Kidney epithelial cell (primary cell): Measurements from ENCODE around the gene PCBP3. TPM values are rescaled to one million over a fixed set of nuclear protein-coding genes. Genes with fewer than 3 reads are reported as not detected.

Source experiments
- DNase-seq: peaks from one replicate; pipeline ENCODE4 v3.0.0-alpha.2; 2010; ENCODE audit warnings: low read depth
- H3K27me3 ChIP-seq: 2 replicates; pipeline ENCODE4 v1.6.0; 2011; ENCODE audit warnings: low read length; ENCODE audit not compliant: control insufficient read depth, insufficient read depth
- H3K36me3 ChIP-seq: 2 replicates; pipeline ENCODE4 v1.5.1; 2011; ENCODE audit warnings: low read length; ENCODE audit not compliant: control insufficient read depth, insufficient read depth
- H3K4me3 ChIP-seq: 2 replicates; pipeline ENCODE4 v1.5.1; 2011; ENCODE audit warnings: low read depth, mild to moderate bottlenecking, control low read depth, low read length
- CTCF ChIP-seq: IDR thresholded peaks from 2 replicates; pipeline ENCODE4 v1.5.1; 2011; ENCODE audit warnings: mild to moderate bottlenecking, moderate library complexity, low read length, control low read depth, inconsistent platforms; ENCODE audit not compliant: insufficient read depth, poor library complexity, severe bottlenecking
- total RNA-seq: library from RNA; depleted of rRNA; stranded (reverse); fragments of >200 nt; gene quantifications from 2 replicates; pipeline ENCODE4 v1.2.3, GENCODE V29; 2015

PCBP3 gene
- total RNA-seq, 1 donor from 2014 or later = 1.3 TPM

DNA sequence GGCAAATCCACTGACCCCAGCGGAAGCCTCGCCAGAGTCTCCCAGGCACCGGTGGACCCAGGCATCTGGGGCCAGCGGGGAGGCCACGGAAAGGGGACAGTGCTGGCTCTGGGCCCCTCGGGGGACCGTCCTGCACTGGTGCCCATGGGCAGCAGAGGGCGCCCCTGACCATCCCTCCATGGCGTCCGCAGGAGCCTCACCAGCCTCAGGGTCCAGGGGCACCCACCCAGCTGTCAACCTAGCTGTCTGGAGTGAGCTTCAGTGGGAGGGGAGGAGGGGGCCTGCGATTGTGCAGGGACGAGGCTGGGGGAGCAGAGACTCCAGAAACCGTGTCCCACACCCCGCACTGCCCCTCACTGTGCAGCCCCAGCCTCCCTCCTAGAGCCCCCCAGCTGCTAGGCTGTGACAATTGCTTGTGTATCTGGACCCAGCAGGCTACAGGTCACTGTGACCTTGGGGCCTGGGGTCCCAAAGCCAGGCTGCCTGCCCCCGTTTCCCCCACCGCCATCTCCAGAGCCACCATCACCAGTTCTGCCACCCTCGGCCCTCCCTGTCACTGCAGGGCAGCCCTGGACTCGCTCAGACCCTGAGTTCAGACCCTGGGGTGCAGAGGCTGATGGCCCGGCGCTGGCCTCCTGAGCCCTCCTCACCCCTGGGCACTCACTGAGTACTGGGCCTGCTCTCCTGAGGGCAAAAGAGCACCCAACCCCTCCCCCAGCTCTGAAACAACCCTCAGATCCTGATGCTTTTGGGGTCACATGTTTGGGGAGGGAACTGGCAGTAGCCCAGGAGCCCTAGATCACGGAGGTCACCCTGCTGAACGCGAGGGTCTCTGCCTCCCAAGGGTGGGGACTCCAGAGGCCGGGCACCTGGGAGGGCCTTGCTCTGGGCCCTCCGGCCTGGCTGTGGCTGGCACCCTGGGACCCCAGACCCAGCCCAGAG is 327.4 kb downstream of the PCBP3 start:
- Histone ChIP-seq H3K4me3 (no peak overlapping the region), H3K36me3 (no peaks in the 10 kb centered on the region), H3K27me3 (peaks cover 2% of the 10 kb centered on the region)
- no peak for DNase-seq
- TF ChIP-seq CTCF = peak; percentile 95

- TF ChIP-seq CTCF = no peak
- DNase-seq = no peak
Observed at GRCh38 chr21:45971616-45972352, 328.3 kb downstream of the PCBP3 start.

DNA sequence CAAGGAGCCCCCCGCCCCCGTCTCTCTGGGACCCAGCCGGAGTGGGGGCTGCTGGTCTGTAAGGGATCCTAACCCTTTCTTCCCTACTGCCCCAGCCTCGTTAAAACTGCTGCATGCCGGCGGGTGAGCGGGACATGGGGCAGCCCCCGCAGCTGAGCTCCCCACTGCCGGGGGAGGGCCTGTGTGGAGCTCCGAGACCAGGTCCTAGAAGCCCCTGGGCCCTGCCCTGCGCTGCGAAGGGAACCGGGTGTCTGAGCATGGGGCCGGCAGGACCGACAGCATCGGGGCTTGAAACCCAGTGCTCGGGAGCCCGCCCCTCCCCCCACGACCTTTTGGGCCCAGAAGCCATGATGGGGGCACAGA is 328.8 kb downstream of the PCBP3 start:
- TF ChIP-seq CTCF = no peak
- DNase-seq = no peak

More at GRCh38 chr21:45971616-45972352, 328.3 kb downstream of the PCBP3 start:
- H3K4me3 ChIP-seq = no peak overlapping the region
- peaks cover 2% of the 10 kb centered on the region for H3K27me3 ChIP-seq
- H3K36me3 ChIP-seq = no peaks in the 10 kb centered on the region

GRCh38 chr21:45972716-45973474 is 329.4 kb downstream of the PCBP3 start:
- Histone ChIP-seq H3K4me3 (peak overlapping the region; percentile 42), H3K27me3 (peaks cover 2% of the 10 kb centered on the region), H3K36me3 (no peaks in the 10 kb centered on the region)
- no peak for TF ChIP-seq CTCF
- DNase-seq = no peak

More for the DNA sequence above, 328.8 kb downstream of the PCBP3 start:
- H3K4me3 ChIP-seq = peak overlapping the region; percentile 42
- peaks cover 2% of the 10 kb centered on the region for H3K27me3 ChIP-seq
- no peaks in the 10 kb centered on the region for H3K36me3 ChIP-seq

- Histone ChIP-seq H3K4me3 (peak overlapping the region; percentile 42), H3K36me3 (no peaks in the 10 kb centered on the region), H3K27me3 (peaks cover 2% of the 10 kb centered on the region)
- peak; percentile 87 for TF ChIP-seq CTCF
- no peak for DNase-seq
Observed at GRCh38 chr21:45973475-45974072, 330.0 kb downstream of the PCBP3 start.
